ENCODE data around the gene COX5B.
"Not testable (repeated sequence)": the region's sequence is repeated elsewhere in the genome, so short reads cannot be mapped to it uniquely, and the experiment has no call there.

GRCh38 chr2:97605109-97605508 lies 40.8 kb upstream of the COX5B start:
- TF ChIP-seq EP300 (conservative IDR thresholded peaks at IDR 0.05; ENCODE audit: poor library complexity, severe bottlenecking); TAF1 (IDR thresholded peaks at IDR 0.05; ENCODE audit: low read depth); RAD21 (conservative IDR thresholded peaks at IDR 0.05): not testable (repeated sequence)
- TF ChIP-seq, protein P1, sequence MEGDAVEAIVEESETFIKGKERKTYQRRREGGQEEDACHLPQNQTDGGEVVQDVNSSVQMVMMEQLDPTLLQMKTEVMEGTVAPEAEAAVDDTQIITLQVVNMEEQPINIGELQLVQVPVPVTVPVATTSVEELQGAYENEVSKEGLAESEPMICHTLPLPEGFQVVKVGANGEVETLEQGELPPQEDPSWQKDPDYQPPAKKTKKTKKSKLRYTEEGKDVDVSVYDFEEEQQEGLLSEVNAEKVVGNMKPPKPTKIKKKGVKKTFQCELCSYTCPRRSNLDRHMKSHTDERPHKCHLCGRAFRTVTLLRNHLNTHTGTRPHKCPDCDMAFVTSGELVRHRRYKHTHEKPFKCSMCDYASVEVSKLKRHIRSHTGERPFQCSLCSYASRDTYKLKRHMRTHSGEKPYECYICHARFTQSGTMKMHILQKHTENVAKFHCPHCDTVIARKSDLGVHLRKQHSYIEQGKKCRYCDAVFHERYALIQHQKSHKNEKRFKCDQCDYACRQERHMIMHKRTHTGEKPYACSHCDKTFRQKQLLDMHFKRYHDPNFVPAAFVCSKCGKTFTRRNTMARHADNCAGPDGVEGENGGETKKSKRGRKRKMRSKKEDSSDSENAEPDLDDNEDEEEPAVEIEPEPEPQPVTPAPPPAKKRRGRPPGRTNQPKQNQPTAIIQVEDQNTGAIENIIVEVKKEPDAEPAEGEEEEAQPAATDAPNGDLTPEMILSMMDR (IDR thresholded peaks at IDR 0.05; ENCODE audit: poor library complexity, severe bottlenecking) = not testable (repeated sequence)
